Loucy (cell line): ENCODE measurements around the gene USP4.

Experiments
- H2AFZ ChIP-seq: fragments of 200-600 bp; sonication (generic); 2 replicates; pipeline ENCODE4 v1.6.0; 2016; ENCODE audit warnings: antibody characterized with exemption, mild to moderate bottlenecking, low read length, moderate library complexity
- H3F3A ChIP-seq: fragments of 200-600 bp; 2 replicates; pipeline ENCODE4 v1.6.0; 2016; ENCODE audit warnings: antibody characterized with exemption, low read depth, mild to moderate bottlenecking
- H3K27me3 ChIP-seq: fragments of 200-600 bp; sonication (generic); 2 replicates; pipeline ENCODE4 v1.6.1; 2014; ENCODE audit warnings: low read length, mild to moderate bottlenecking; ENCODE audit not compliant: insufficient read depth, poor library complexity, severe bottlenecking
- H3K36me3 ChIP-seq: fragments of 200-600 bp; sonication (generic); 2 replicates; pipeline ENCODE4 v1.6.1; 2016; ENCODE audit warnings: low read length; ENCODE audit not compliant: insufficient read depth
- H3K4me1 ChIP-seq: fragments of 200-600 bp; sonication (generic); 2 replicates; pipeline ENCODE4 v1.5.1; 2014; ENCODE audit warnings: low read length, mild to moderate bottlenecking; ENCODE audit not compliant: insufficient read depth, poor library complexity, severe bottlenecking
- H3K4me2 ChIP-seq: fragments of 200-600 bp; sonication (generic); 2 replicates; pipeline ENCODE4 v1.6.0; 2014; ENCODE audit warnings: antibody characterized with exemption, low read length, low read depth, mild to moderate bottlenecking; ENCODE audit not compliant: poor library complexity, severe bottlenecking
- H3K4me3 ChIP-seq: fragments of 200-600 bp; sonication (generic); 2 replicates; pipeline ENCODE4 v1.5.1; 2014; ENCODE audit warnings: low read length, mild to moderate bottlenecking, mixed read lengths; ENCODE audit not compliant: poor library complexity, severe bottlenecking
- H3K79me2 ChIP-seq: fragments of 200-600 bp; sonication (generic); 2 replicates; pipeline ENCODE4 v1.6.1; 2014; ENCODE audit warnings: low read length; ENCODE audit not compliant: insufficient read depth
- H3K9ac ChIP-seq: fragments of 200-600 bp; sonication (generic); 2 replicates; pipeline ENCODE4 v1.6.0; 2014; ENCODE audit warnings: mild to moderate bottlenecking, low read depth, low read length, moderate library complexity; ENCODE audit not compliant: poor library complexity, severe bottlenecking
- H3K9me2 ChIP-seq: fragments of 200-600 bp; sonication (generic); replicated peaks from 2 replicates; pipeline ENCODE4 v1.6.1; 2016; ENCODE audit warnings: low read depth, low read length, mixed read lengths
- H3K9me3 ChIP-seq: fragments of 200-600 bp; sonication (generic); 2 replicates; pipeline ENCODE4 v1.6.1; 2014; ENCODE audit warnings: mild to moderate bottlenecking, antibody characterized with exemption, low read length, low read depth; ENCODE audit not compliant: insufficient read depth
- H4K20me1 ChIP-seq: fragments of 200-600 bp; sonication (generic); 2 replicates; pipeline ENCODE4 v1.6.0; 2014; ENCODE audit warnings: antibody characterized with exemption, low read length, mild to moderate bottlenecking; ENCODE audit not compliant: insufficient read depth, poor library complexity, severe bottlenecking
- EZH2phosphoT487 ChIP-seq: fragments of 200-600 bp; IDR thresholded peaks from 2 replicates; pipeline ENCODE4 v1.6.1; 2018; ENCODE audit warnings: antibody characterized with exemption, mild to moderate bottlenecking, moderate library complexity, borderline replicate concordance
- TF ChIP-seq, protein P1 (sequence below): fragments of 200-600 bp; sonication (generic); conservative IDR thresholded peaks from 2 replicates; pipeline ENCODE4 v1.5.1; 2014; ENCODE audit warnings: mild to moderate bottlenecking, antibody characterized with exemption, low read length

USP4 gene

DNA sequence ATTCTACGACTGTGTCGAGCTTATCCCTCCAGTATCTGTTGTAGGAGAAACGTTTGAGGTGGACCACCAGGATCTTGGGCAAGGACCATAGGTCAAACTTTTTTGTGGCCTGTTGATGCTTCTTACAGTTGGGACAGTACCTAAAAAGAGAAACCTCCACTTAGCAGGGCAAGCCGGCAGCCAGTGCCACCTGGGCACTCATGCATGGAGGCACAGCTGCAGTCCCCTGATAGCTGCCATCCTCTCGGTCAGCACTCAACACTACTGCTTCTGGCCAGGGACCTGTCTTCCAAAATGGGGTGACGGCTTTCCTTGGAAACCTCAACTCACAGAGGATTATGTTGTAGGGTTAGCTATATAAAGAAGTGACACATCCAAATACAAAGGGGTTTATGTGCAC lies 55.9 kb downstream of the USP4 start:
- no peak for TF ChIP-seq EZH2phosphoT487
- TF ChIP-seq, protein P1, sequence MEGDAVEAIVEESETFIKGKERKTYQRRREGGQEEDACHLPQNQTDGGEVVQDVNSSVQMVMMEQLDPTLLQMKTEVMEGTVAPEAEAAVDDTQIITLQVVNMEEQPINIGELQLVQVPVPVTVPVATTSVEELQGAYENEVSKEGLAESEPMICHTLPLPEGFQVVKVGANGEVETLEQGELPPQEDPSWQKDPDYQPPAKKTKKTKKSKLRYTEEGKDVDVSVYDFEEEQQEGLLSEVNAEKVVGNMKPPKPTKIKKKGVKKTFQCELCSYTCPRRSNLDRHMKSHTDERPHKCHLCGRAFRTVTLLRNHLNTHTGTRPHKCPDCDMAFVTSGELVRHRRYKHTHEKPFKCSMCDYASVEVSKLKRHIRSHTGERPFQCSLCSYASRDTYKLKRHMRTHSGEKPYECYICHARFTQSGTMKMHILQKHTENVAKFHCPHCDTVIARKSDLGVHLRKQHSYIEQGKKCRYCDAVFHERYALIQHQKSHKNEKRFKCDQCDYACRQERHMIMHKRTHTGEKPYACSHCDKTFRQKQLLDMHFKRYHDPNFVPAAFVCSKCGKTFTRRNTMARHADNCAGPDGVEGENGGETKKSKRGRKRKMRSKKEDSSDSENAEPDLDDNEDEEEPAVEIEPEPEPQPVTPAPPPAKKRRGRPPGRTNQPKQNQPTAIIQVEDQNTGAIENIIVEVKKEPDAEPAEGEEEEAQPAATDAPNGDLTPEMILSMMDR, result no peak
- no peak overlapping the region for H3K9ac ChIP-seq
- no peaks in the 10 kb centered on the region for H3K9me3 ChIP-seq
- no peaks in the 10 kb centered on the region for H4K20me1 ChIP-seq
- peaks cover 60% of the 10 kb centered on the region; the same call in 1 of the 2 replicates for H3K36me3 ChIP-seq
- H3K4me2 ChIP-seq, result no peak overlapping the region
- no peak overlapping the region for H2AFZ ChIP-seq
- no peaks in the 10 kb centered on the region for H3K79me2 ChIP-seq
- H3K4me3 ChIP-seq, result no peak overlapping the region
- H3K27me3 ChIP-seq, result no peaks in the 10 kb centered on the region
- no peaks in the 10 kb centered on the region for H3K9me2 ChIP-seq
- H3K4me1 ChIP-seq, result no peaks in the 10 kb centered on the region
- no peaks in the 10 kb centered on the region for H3F3A ChIP-seq

DNA sequence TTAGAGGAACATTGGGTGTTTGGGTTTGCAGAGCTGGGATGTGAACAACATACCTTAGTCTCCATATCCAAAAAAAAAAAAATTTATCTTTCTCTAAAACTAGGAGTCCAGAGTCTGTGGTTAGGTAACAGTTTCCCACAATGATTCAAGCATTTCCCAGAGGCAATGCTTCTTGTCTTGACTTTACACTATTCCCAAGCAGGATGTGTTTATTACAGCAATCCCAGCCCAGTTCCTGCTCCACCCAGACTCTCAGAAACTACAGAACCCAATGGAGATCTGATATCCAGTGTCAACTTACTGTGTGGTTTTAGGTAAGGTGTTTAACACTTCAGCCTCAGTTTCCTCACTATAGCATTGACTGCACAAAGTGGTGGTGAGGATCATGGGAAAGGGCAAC lies 60.5 kb downstream of the USP4 start:
- no peaks in the 10 kb centered on the region for H4K20me1 ChIP-seq
- H3K36me3 ChIP-seq, result peaks cover 55% of the 10 kb centered on the region; the same call in 1 of the 2 replicates
- no peaks in the 10 kb centered on the region for H3K4me1 ChIP-seq
- H3K9ac ChIP-seq, result no peak overlapping the region
- no peak overlapping the region for H3K4me2 ChIP-seq
- H2AFZ ChIP-seq, result no peak overlapping the region
- H3K27me3 ChIP-seq, result no peaks in the 10 kb centered on the region
- H3K79me2 ChIP-seq, result no peaks in the 10 kb centered on the region
- no peaks in the 10 kb centered on the region for H3K9me2 ChIP-seq
- no peaks in the 10 kb centered on the region for H3K9me3 ChIP-seq
- no peak overlapping the region for H3K4me3 ChIP-seq
- TF ChIP-seq, protein P1, result no peak
- no peaks in the 10 kb centered on the region for H3F3A ChIP-seq

DNA sequence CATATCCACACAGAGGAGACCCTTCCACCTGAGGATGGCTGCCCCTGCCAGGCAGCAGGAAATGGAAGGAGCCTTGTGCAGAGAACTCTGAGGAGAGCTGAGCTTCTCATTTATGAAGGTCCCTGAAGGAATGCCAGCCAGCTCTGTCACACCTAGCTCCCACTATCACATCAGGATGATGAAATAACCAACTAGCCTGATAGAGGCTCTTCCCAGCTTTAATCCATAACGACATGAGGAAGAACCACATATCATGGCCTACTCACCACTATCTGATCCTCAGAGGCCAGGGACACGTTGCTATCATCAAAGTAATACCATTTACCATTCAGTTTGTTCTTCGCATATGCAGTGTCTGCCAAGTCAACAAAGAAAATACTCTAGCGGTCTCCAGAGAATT lies 61.3 kb downstream of the USP4 start:
- no peak overlapping the region for H3K4me3 ChIP-seq
- H3K9me3 ChIP-seq, result no peaks in the 10 kb centered on the region
- no peaks in the 10 kb centered on the region for H3K9me2 ChIP-seq
- no peak overlapping the region for H3K4me2 ChIP-seq
- no peak overlapping the region for H2AFZ ChIP-seq
- H3K4me1 ChIP-seq, result no peaks in the 10 kb centered on the region
- no peak overlapping the region for H3K9ac ChIP-seq
- no peaks in the 10 kb centered on the region for H3K79me2 ChIP-seq
- no peaks in the 10 kb centered on the region for H3K27me3 ChIP-seq
- H3K36me3 ChIP-seq, result peaks cover 47% of the 10 kb centered on the region; the same call in 1 of the 2 replicates
- no peaks in the 10 kb centered on the region for H3F3A ChIP-seq
- TF ChIP-seq EZH2phosphoT487, result no peak
- TF ChIP-seq, protein P1, result no peak
- no peaks in the 10 kb centered on the region for H4K20me1 ChIP-seq
